Vagina (tissue), 2 donors: ENCODE data around the gene CBY2.

Source experiments
- POLR2A ChIP-seq, 2 donors: fragments of 450-650 bp; IDR thresholded peaks; one replicate each; pipeline ENCODE4 v1.6.1; 2017; ENCODE audit warnings: antibody characterized with exemption in 2 of 2, mild to moderate bottlenecking in 2 of 2, moderate library complexity in 2 of 2
- POLR2AphosphoS5 ChIP-seq, 2 donors: sonication (generic); formaldehyde crosslinking; IDR thresholded peaks; one replicate each; pipeline ENCODE4 v1.9.0; 2017; ENCODE audit warnings: antibody characterized with exemption in 2 of 2, mild to moderate bottlenecking in 2 of 2, low read depth in 1 of 2; ENCODE audit not compliant: insufficient read depth in 1 of 2
- TF ChIP-seq, protein P1 (sequence below), 3 experiments: fragments of 450-650 bp in 2 of 3; fragments of 200-600 bp in 1 of 3; sonication (generic) in 1 of 3; IDR thresholded peaks; one replicate each; pipeline ENCODE4 v1.5.1; 2017 to 2019; ENCODE audit warnings: antibody characterized with exemption in 3 of 3, mild to moderate bottlenecking in 2 of 3, moderate library complexity in 2 of 3

DNA sequence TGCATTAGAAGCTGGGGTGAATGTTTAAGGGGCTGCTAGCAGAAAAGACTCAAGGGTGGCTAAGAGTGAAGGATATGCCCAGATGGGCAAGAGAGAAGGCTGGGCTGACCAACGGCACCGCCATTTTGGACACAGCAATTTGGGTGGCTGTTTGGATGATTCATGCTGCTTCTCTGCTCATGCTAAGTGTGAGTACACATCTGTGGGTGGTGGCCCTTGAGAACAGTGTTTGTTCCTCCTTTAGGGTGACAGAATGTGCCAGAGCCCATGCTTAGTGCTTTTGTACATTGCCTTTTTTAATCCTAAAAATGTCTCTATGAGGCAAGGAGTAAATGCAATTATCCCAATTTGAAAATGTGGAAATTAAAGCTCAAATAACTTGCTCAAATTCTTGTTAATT lies 9.8 kb downstream of the CBY2 start:
- TF ChIP-seq, protein P1, sequence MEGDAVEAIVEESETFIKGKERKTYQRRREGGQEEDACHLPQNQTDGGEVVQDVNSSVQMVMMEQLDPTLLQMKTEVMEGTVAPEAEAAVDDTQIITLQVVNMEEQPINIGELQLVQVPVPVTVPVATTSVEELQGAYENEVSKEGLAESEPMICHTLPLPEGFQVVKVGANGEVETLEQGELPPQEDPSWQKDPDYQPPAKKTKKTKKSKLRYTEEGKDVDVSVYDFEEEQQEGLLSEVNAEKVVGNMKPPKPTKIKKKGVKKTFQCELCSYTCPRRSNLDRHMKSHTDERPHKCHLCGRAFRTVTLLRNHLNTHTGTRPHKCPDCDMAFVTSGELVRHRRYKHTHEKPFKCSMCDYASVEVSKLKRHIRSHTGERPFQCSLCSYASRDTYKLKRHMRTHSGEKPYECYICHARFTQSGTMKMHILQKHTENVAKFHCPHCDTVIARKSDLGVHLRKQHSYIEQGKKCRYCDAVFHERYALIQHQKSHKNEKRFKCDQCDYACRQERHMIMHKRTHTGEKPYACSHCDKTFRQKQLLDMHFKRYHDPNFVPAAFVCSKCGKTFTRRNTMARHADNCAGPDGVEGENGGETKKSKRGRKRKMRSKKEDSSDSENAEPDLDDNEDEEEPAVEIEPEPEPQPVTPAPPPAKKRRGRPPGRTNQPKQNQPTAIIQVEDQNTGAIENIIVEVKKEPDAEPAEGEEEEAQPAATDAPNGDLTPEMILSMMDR (IDR thresholded peaks at IDR 0.05) = no peak
- TF ChIP-seq POLR2A (IDR thresholded peaks at IDR 0.05) (no peak), POLR2AphosphoS5 (IDR thresholded peaks at IDR 0.05; ENCODE audit: insufficient read depth in 1 of 2, low read depth in 1 of 2) (no peak)
